NCI-H1417 treated with DMSO at 0.1 percent for 48 hours (cell line): Measurements from ENCODE around the gene EXOC4.
"Not testable (repeated sequence)": the region's sequence is repeated elsewhere in the genome, so short reads cannot be mapped to it uniquely, and the experiment has no call there.

Source experiments
- DNase-seq: peaks from one replicate; lab custom pipeline; 2025; lab: John Stamatoyannopoulos, UW

Gene EXOC4

GRCh38 chr7:133315332-133316040, 62.6 kb downstream of the EXOC4 start:
- no peak for DNase-seq

- DNase-seq: no peak
These were observed 67.0 kb downstream of the EXOC4 start for GRCh38 chr7:133319842-133320241.

GRCh38 chr7:133320891-133321290, 68.0 kb downstream of the EXOC4 start:
- no peak for DNase-seq

GRCh38 chr7:133321366-133321765, 68.5 kb downstream of the EXOC4 start:
- not testable (repeated sequence) for DNase-seq

GRCh38 chr7:133326745-133327144, 73.9 kb downstream of the EXOC4 start:
- DNase-seq: not testable (repeated sequence)

GRCh38 chr7:133328021-133328420, 75.1 kb downstream of the EXOC4 start:
- not testable (repeated sequence) for DNase-seq

- DNase-seq: no peak
These were observed 77.2 kb downstream of the EXOC4 start for GRCh38 chr7:133330085-133330484.

GRCh38 chr7:133331861-133332260, 79.0 kb downstream of the EXOC4 start:
- no peak for DNase-seq

- DNase-seq: no peak
These were observed 86.9 kb downstream of the EXOC4 start for GRCh38 chr7:133339772-133340171.

- DNase-seq: no peak
These were observed 91.4 kb downstream of the EXOC4 start for GRCh38 chr7:133344275-133344674.

- DNase-seq: no peak
These were observed 93.0 kb downstream of the EXOC4 start for GRCh38 chr7:133345690-133346421.

GRCh38 chr7:133348250-133348649, 95.4 kb downstream of the EXOC4 start:
- no peak for DNase-seq

GRCh38 chr7:133349101-133349500, 96.2 kb downstream of the EXOC4 start:
- DNase-seq: no peak

GRCh38 chr7:133352430-133352829, 99.6 kb downstream of the EXOC4 start:
- no peak for DNase-seq

GRCh38 chr7:133353775-133354174, 100.9 kb downstream of the EXOC4 start:
- no peak for DNase-seq

GRCh38 chr7:133354546-133355324, 101.9 kb downstream of the EXOC4 start:
- no peak for DNase-seq

GRCh38 chr7:133355325-133355708, 102.4 kb downstream of the EXOC4 start:
- DNase-seq: no peak

- no peak for DNase-seq
These were observed 102.9 kb downstream of the EXOC4 start for GRCh38 chr7:133355822-133356221.

GRCh38 chr7:133358708-133359107, 105.8 kb downstream of the EXOC4 start:
- DNase-seq: no peak

GRCh38 chr7:133359449-133359848, 106.6 kb downstream of the EXOC4 start:
- DNase-seq: no peak

GRCh38 chr7:133360201-133360600, 107.3 kb downstream of the EXOC4 start:
- DNase-seq: no peak

- DNase-seq: no peak
These were observed 108.9 kb downstream of the EXOC4 start for GRCh38 chr7:133361806-133362205.
